Panc1 (cell line): ENCODE data around the gene SENP7.

ENCODE experiments used
- TCF7L2 ChIP-seq: IDR thresholded peaks from 2 replicates; pipeline ENCODE4 v1.6.1; 2011; ENCODE audit warnings: mild to moderate bottlenecking, low read depth, low read length, inconsistent platforms
- TF ChIP-seq, protein P1 (sequence below): fragments of 450-650 bp; IDR thresholded peaks from 2 replicates; pipeline ENCODE4 v1.5.1; 2017; ENCODE audit warnings: mild to moderate bottlenecking

DNA sequence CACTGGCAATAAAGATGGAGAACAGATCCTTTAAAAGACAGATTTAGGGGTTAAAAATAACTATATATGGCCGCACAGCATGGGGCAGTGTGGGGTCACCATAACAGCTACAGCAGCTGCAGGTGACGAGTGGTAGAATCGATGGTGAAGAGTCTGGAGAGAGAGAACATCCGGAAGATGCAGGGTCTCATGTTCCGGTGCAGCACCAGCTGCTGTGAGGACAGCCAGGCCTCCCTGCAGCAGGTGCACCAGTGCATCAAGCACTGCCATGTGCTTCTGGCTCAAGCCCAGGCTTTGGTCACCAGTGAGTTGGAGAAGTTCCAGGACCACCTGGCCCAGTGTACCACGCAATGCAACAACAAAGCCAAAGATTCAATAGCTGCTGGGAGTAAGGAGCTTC lies 98.9 kb downstream of the SENP7 start:
- TF ChIP-seq TCF7L2, result no peak
- TF ChIP-seq, protein P1, sequence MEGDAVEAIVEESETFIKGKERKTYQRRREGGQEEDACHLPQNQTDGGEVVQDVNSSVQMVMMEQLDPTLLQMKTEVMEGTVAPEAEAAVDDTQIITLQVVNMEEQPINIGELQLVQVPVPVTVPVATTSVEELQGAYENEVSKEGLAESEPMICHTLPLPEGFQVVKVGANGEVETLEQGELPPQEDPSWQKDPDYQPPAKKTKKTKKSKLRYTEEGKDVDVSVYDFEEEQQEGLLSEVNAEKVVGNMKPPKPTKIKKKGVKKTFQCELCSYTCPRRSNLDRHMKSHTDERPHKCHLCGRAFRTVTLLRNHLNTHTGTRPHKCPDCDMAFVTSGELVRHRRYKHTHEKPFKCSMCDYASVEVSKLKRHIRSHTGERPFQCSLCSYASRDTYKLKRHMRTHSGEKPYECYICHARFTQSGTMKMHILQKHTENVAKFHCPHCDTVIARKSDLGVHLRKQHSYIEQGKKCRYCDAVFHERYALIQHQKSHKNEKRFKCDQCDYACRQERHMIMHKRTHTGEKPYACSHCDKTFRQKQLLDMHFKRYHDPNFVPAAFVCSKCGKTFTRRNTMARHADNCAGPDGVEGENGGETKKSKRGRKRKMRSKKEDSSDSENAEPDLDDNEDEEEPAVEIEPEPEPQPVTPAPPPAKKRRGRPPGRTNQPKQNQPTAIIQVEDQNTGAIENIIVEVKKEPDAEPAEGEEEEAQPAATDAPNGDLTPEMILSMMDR, result no peak
